ENCODE results near the gene DEFB123.
"Not testable (repeated sequence)": the region's sequence is repeated elsewhere in the genome, so short reads cannot be mapped to it uniquely, and the experiment has no call there.

Gene DEFB123

GRCh38 chr20:31440012-31440659 is at the start of gene DEFB123:
TSS of gene DEFB123 (plus strand) at chr20:31440632. CDS start at chr20:31440699, 67 bp downstream.
- DNase-seq, result no peak

- no peak for DNase-seq
Observed at GRCh38 chr20:31392836-31393235, 47.6 kb upstream of the DEFB123 start.

- no peak for DNase-seq
Observed at GRCh38 chr20:31394900-31395299, 45.5 kb upstream of the DEFB123 start.

- DNase-seq, result no peak
Observed at GRCh38 chr20:31403886-31404285, 36.5 kb upstream of the DEFB123 start.

GRCh38 chr20:31406115-31406514 is 34.3 kb upstream of the DEFB123 start, which contains the start of gene DEFB121:
TSS of gene DEFB121 (minus strand) at chr20:31406215. CDS start at chr20:31406152, 63 bp downstream.
- DNase-seq, result no peak

- no peak for DNase-seq
Observed at GRCh38 chr20:31410011-31410410, 30.4 kb upstream of the DEFB123 start.

- no peak for DNase-seq
Observed at GRCh38 chr20:31414381-31414780, 26.1 kb upstream of the DEFB123 start.

GRCh38 chr20:31415653-31416052 is 24.8 kb upstream of the DEFB123 start:
- no peak for DNase-seq

GRCh38 chr20:31418307-31418706 is 22.1 kb upstream of the DEFB123 start:
- no peak for DNase-seq

GRCh38 chr20:31425797-31426196 is 14.6 kb upstream of the DEFB123 start:
- DNase-seq, result no peak

- not testable (repeated sequence) for DNase-seq
Observed at GRCh38 chr20:31426891-31427551, 13.4 kb upstream of the DEFB123 start.

- not testable (repeated sequence) for DNase-seq
Observed at GRCh38 chr20:31427576-31427975, 12.9 kb upstream of the DEFB123 start.

- DNase-seq, result no peak
Observed at GRCh38 chr20:31430568-31431115, 9.8 kb upstream of the DEFB123 start.

- no peak for DNase-seq
Observed at GRCh38 chr20:31446084-31446819, 5.8 kb downstream of the DEFB123 start.

- DNase-seq, result no peak
Observed at GRCh38 chr20:31449511-31450414, 9.3 kb downstream of the DEFB123 start.

- no peak for DNase-seq
Observed at GRCh38 chr20:31452575-31452974, 12.1 kb downstream of the DEFB123 start.

GRCh38 chr20:31454361-31454760 is 13.9 kb downstream of the DEFB123 start:
- no peak for DNase-seq

GRCh38 chr20:31470946-31471345 is 30.5 kb downstream of the DEFB123 start:
- not testable (repeated sequence) for DNase-seq

GRCh38 chr20:31472395-31473330 is 32.2 kb downstream of the DEFB123 start:
- DNase-seq, result no peak

- DNase-seq, result no peak
Observed at GRCh38 chr20:31473331-31474096, 33.1 kb downstream of the DEFB123 start.

- DNase-seq, result no peak
Observed at GRCh38 chr20:31474097-31474436, 33.6 kb downstream of the DEFB123 start.
